ENCODE measurements around the gene MBOAT7.

Gene MBOAT7

DNA sequence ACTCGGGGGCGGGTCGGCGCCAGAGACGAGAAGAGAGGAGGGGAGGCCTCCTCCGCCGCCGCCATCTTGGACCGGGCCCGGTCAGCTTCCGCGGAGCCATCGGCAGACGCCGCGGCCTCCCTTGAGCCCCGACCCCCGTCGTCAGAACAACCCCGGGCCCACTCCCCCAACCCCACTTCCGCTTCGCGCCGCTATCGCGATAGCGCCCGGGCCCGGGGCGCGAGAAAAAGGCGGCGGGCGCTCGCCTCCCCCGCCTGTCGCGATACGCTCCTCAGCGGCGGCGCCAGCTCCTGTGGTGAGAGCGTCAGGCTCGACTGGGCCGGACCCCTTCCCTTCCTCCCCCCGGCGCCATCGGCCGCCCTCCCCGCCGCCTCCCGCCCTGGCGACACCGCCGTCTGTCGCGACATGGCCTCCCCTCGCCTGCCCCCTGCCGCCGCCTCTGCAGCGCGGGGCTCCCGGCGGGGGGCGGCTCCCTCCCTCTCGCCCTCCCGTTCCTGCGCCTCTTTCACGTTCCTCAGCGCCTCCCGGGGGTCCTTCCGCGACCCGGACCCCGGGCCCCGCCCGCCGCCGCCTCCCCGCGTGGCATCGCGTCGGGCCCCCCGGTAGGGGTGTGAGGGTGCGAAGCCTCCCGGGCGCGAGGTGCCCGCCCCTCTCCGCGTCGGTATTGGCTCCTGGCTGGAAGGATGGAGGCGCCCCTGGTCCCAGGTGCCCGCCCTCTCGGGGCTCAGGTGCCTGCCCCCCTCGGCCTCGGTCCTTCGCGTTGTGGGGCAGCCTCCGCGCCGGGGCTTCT is 51.5 kb downstream of the MBOAT7 start, which contains the start of gene CNOT3:
CNOT3 (plus strand) TSS at position 64 of the 790 bp plus-strand sequence. CDS start 5,217 bp downstream, outside the sequence.
- no peak for DNase-seq

- peak; percentile 100 for DNase-seq
Observed at GRCh38 chr19:54136864-54137698, 52.3 kb downstream of the MBOAT7 start.

DNA sequence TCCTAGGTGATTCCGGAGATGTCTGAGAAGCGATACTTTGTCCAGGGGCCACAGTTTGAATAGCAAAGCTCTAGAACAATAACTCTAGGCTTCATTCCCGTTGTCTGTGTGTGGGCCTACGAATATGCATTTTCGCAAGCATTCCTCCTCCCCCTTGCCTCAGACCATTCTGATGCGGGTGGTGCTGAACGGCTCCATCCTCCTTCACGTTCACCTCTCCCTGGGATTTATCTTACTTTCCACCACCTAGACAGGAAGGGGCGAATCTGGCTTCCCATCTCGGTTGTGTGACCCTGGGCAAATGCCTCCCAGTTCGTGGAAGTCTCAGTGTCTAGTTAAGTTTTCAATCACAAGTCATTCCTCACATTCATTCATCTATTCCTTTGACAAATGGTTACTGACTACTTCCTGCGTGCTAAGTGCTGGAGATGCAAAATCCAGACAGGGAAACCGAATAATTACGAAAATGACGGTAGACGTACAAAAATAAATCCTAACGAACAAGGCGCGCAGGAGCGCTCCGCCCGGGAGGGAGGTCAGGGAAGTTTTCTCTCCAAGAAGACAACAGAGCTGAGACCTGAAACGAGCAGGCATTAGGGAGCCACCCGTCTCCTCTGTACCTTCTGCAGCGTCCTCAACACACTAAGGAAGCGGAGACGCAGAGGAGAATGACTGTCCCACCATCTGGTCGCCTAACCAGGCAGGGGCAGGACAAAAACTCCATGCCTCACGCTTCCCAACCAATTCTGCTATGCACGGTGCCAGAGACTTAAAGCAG is 53.1 kb downstream of the MBOAT7 start:
- DNase-seq: peak; percentile 68

DNA sequence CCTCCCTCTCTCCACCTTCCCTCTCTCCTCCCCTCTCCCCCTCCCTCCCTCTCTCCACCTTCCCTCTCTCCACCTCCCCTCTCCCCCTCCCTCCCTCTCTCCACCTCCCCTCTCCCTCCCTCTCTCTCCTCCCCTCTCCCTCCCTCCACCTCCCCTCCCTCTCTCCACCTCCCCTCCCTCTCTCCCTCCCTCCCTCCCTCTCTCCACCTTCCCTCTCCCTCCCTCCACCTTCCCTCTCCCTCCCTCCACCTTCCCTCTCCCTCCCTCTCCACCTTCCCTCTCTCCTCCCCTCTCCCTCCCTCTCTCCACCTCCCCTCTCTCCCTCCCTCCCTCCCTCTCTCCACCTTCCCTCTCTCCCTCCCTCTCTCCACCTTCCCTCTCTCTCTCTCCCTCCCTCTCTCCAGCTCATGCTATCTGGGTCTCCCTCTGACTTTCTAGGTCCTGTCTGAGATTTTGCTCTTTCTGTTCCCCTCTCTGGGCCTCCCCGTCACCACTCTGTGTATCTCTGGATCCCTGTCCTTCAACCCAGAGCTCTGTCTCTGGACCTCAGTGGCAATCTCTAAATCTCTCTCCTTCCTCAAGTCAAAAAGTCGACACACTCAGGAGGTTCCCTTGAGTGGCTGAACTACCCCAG is 55.3 kb downstream of the MBOAT7 start:
- no peak for DNase-seq

DNA sequence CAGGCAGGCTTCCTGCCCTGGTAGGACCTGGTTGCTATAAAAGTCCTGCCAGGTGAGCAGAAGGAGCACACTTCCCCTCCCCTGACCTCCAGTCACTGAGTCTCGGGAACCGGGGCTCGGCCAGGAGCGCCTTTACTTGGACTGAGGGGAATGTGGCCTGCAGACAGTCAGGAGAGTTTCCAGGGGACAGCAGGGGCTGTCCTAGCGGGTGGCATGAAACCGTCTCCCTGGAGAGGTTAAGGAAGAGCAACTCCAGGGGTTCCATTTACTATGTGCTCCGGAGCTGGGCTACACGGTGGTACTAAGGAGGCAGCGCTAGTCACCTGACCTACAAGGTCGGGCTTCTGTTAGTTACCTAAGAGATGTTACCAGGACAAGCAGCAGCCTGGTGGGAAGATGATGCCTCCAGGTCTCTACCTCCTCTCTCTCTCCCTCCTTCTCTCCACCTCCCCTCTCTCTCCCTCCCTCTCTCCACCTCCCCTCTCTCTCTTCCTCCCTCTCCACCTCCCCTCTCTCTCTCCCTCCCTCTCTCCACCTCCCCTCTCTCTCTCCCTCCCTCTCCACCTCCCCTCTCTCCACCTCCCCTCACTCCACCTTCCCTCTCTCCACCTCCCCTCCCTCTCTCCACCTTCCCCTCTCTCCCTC is 55.9 kb downstream of the MBOAT7 start:
- DNase-seq: no peak

- DNase-seq: no peak
Observed at GRCh38 chr19:54129617-54129996, 59.8 kb downstream of the MBOAT7 start.

- DNase-seq: no peak
Observed at GRCh38 chr19:54128796-54129616, 60.4 kb downstream of the MBOAT7 start.

- no peak for DNase-seq
Observed at GRCh38 chr19:54128441-54128725, 61.0 kb downstream of the MBOAT7 start.

GRCh38 chr19:54127688-54128440 is 61.5 kb downstream of the MBOAT7 start:
- no peak for DNase-seq

GRCh38 chr19:54125713-54126112 is 63.7 kb downstream of the MBOAT7 start:
- DNase-seq: no peak

DNA sequence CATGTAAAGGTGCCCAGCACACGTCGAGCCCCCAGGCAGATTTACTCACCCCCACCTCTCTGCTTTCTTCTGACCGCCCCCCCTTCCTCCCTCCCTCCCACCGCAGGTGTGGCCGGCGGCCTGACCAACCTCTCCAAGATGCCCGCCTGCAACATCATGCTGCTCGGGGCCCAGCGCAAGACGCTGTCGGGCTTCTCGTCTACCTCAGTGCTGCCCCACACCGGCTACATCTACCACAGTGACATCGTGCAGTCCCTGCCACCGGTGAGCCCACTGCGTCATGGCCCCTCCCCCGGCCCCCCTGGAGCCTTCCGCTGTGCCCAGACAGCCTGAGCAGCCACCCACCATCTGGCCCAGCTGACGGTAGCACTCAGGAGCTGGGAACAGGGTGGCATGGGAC is 65.0 kb downstream of the MBOAT7 start:
- no peak for DNase-seq

DNA sequence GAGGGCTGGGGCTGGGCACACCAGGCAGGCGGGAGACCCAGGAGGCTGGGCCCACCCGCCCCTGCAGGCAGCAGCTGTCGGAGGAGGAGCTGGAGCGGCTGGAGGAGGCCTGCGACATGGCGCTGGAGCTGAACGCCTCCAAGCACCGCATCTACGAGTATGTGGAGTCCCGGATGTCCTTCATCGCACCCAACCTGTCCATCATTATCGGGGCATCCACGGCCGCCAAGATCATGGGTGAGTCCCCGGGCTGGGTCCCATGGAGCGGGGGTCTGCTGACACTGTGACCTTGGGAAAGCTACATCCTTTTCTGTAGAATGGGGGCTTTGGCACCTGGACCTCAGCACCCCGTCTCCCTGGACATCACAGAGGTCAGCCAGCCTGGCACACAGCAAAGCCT is 65.7 kb downstream of the MBOAT7 start:
- no peak for DNase-seq
